ENCODE results near the gene SLC25A48.
A peak's percentile ranks its signal among the peaks of the same experiment; 100 is the strongest.

SLC25A48 gene, protein sequence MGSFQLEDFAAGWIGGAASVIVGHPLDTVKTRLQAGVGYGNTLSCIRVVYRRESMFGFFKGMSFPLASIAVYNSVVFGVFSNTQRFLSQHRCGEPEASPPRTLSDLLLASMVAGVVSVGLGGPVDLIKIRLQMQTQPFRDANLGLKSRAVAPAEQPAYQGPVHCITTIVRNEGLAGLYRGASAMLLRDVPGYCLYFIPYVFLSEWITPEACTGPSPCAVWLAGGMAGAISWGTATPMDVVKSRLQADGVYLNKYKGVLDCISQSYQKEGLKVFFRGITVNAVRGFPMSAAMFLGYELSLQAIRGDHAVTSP

DNA sequence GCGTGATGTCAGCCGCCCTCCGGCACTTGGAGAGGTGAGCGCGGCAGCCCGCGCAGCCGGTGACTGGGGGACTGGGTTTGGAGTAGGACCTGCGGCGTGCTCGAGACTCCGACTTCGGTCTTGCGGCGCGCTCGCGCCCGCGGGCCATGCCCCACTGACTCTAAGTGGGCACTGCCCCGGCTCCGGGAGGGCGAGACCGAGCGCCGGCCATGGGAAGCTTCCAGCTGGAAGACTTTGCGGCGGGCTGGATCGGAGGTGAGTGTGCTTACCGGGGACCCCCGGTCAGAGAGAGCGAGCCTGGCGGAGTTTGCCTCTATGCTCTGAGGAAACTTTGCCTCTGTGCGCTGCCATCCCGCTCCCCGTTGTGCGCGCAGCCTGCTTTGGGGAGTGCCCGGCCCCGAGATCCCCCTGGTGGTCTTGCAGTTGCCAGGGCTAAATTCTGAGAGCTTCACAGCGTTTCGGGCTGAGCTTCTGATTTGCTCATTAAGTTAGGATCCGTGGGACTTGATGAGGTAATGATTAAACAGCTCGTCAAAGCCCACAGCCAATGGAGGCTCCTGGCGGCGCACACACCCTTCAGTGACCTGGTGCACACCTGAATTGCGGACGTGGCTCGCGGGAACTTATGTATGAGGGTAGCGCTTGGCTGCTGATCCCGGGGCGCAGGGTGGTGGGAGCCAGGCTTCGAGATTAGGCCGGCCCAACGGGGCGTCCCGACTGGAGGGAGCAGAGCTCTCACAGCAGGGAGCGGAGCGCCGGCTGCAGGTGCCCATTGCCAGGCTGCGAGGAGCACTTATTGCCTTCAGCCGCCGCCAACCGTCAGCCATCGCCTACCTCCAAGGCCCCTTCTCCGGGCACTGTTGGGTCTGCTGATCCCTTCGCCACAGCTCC lies at the start of gene SLC25A48:
SLC25A48 (plus strand) TSS at position 25 of the 891 bp plus-strand sequence; CDS start at position 210, 185 bp downstream.
- peak; percentile 41 for DNase-seq

DNA sequence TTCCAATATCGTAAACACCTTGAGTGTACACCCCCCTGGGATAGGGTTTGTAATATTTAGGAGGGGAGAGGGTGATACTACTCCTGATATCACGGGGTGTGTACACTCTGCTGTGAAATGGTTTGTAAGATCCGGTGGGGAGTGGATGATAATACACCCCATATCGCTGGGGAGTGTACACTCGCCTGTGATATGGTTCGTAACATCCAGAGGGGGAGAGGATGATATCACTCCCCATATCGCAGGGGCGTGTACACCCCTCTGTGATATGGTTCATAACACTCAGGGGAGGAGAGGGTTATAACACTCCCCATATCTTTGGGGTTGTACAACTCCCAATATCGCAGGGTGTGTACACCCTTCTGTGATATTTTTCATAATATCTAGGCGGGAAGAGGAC lies 33.8 kb upstream of the SLC25A48 start:
- no peak for DNase-seq

DNA sequence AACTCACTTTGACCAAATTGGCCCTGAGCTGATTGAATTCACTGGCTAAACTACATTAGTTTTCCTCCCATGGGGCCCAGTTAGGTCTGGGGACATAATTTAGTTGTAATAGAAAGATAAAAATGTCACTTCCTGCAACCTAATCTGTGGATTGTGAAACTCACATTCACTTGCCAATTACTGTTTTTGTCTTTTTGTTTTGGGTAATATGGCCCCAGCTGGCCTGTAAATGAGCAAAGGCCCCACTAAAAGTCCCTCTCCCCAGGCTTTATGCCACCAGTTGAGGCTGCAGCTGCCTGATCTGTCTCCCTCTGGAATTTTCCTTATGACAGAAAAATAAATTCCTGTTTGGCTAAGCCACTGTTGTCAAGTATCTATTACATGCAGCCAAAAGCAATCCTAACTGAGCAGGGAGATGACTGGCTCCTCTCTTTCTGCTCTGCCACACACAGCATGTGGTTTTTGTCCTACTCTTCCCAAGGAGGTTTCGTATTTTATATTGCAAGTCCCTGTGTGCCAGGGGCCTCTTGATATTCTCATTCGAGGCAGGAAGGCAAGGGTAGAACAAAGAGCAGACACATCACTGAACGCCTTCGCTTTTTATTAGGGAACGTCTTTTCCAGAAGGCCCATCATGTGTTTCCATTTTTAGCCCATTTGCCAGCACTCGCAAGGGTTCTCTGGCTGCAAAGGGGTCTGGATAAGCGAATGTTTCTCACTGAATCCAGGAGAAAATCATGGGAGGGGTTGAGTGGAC lies 24.1 kb upstream of the SLC25A48 start:
- DNase-seq, result peak; percentile 57

DNA sequence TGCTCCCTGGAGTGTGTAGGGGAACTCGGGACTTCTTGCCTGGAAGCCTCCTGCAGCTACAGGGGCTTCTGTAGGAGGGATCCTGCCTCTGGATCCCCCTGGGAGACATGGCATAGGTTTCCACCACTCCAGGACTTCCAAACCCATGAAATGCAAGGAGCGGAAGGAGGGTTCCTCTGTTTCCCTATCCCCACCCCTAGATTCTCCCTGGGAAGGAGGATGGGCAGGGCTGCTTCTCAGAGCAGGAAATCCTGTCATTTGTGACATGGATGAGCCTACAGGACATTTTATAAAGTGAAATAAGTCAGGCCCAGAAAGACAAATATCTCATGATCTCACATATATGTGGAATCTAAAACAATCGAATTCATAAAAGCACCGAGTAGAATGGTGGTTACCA lies 23.5 kb upstream of the SLC25A48 start:
- no peak for DNase-seq

DNA sequence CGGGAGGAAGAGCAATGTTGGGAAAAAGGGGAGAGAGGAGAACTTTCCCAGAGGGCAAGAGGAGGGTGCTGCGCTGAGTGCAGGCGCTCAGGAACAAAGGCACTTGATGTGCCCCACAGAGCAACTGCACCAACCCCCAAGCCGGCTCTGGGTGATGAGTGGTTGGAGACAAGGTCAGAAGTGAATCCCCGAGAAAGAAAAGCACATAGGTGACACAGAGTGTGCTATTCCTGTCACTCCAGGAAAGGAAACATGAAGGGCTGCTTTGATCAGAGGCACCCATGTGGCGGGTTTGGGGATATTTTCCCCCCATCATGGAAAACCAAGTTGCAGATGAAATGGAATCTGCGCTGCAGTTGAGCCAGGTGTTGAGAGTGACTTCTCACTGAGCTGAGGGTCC lies 20.7 kb upstream of the SLC25A48 start:
- no peak for DNase-seq

DNA sequence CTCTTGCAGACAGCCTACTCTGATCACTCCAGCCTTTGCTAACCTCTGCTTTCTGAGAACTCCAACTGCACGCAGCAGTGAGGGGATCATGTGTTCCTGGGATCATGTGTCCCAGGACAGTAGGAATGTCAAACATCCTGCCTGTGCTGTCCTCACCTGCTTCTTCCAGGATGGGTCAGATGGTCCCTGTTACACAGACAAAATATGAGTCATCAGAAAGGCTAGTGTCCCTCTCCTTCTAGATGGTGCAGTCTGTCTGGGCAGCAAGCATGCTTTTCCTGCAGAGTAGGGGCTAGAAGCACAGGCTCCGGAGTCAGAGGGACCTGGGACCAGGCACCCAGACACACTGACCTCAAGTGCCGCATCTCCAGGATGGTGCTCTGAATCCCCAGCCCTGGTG lies 20.1 kb upstream of the SLC25A48 start:
- DNase-seq, result no peak

DNA sequence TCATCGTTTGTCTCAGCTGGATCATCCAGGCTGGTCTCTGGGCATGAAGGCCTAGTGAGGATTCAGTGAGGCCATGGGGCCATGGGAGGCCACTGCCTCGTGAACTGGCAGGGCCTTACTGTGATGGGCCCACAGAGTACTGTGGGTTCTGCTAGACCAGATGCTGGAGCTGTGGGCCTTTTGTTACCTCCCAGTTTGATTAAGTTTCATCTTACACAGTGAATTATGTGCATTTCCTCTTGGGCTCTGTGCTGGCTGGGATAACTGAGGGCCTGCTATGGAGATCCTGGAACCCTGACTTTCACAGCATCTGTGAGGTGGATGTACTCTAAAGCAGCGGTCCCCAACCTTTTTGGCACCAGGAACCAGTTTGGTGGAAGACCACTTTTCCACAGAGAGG lies 19.7 kb upstream of the SLC25A48 start:
- no peak for DNase-seq

DNA sequence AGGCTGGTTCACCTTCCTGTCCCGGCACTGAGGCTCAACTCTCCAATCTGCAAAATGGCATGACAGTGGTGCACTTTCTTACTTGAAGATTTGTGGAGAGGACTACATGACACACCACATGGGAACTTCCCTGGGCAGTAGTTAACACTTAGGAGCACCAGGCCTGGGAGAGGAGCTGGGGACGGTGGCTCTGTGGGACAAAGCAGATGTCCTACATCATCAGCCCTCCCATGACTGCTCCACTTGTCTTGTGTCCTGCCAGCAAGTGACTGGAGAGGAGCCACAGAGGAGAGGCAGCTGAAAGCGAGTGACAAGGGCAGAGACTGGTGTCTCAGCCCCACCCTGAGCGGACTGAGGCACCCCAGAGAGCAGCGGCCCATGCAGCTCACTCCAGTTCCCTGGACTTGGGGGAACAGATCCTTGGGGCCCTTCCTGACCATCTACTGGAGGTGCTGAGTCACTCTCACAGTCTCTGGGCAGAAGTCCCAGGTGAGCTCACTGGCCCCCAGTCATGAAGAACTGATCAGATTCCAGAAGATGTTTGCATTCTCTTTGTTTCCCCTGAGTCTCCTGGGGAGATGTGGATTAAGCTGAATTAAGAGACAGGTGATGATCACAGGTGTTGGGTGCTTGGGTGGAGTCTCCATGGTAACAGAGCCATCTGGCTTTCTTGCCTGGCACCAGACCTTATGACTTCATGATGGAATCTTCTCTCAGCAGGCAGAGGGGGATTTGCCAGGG lies 13.2 kb upstream of the SLC25A48 start:
- peak; percentile 39 for DNase-seq

DNA sequence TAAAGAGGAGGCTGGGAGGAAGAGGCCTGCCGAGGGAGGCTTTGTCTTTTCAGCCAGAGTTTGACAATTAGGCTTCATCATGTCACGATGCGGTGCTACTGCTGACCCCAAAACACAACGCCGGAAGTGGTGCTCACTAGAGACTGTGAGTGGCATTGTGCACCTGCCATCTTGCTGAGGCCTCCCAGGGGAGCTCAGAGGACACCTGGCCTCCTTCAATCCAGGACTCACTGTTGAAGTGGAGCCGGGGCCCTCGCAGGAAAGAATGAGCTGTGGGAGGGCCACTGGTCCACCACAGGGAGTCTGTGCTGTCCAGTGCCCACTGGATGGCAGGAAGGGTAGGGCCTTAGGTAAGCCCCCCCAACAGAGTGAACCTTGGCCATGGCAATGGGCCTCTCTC lies 12.7 kb upstream of the SLC25A48 start:
- DNase-seq, result peak; percentile 39

DNA sequence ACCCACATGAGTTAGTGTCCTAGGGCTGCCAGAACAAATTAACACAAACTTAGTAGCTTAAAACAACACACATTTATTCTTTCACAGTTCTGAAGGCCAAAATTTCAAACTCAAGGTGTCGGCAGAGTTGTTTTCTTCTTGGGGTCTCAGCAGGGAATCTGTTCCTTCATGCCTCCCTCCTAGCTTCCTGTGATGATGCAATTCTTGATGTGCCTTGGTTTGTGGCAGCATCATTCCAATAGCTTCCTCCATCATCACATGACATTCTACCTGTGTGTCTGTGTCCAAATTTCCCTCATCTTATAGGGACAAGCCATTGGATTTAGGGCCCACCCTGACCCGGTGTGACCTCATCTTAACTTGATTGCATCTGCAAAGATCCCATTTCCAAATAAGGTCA lies 12.2 kb upstream of the SLC25A48 start:
- DNase-seq, result no peak

DNA sequence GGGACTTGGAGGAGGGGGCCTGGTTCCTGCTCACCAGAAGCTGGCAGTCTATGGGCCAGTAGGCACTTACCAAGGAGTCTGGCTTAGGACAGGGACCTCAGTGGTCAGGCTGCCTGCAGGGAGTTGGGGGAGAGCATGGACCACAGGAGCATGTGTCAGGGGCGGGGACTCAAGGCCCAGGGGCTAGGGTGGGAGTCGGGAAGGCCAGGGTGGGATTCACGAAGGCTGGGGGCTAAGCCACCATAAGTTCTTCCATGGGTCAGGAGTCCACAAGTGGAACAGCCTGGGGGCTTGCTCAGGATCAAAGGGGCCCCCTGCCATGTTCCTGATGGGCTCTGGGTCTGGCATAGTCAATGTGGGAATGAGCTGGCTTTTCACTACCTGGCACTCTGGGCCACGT lies 11.5 kb upstream of the SLC25A48 start:
- no peak for DNase-seq

DNA sequence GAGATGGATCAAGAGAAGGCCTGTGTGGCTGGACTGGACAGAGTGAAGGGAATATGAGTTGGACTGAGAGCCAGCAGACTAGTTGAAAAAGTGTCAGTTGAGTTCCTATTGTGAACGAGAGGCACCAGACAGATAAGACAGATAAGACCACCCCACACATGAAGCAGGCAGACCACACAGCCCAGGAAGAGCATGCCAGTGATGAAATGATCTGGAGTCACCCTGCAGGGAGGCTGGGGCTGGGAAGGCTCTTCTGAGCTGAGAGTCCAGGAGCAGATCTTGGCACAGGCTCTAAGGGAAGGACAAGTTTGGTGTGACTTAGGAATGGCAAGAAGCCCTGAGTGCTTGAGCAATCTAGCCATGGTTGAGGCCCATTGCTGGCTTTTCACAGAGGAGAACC lies 10.6 kb upstream of the SLC25A48 start:
- DNase-seq, result no peak

DNA sequence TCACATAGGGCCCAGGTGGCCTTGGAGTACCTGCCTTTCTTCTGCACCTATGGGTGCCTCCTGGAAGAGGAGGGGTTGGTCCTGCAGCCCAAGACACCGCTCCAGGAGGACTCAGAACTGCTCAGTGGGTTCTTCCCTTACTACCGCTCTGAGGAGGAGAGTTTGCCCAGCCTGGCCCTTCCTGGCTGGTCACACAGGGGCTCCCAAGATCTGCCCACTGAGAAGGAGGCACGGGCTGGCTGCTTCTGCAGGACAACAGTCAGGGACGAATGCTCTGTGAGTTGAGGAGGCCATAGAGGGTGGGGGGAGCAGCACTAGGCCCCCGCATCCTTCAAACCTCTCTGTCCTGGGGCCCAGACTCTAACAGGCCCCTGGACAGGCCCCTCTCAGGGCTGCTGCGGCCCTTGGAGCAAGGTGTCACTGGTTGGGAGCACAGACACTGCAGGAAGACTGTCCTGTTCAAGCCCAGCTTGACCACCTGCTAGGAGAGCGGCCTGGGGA lies 9.9 kb upstream of the SLC25A48 start:
- DNase-seq, result no peak

DNA sequence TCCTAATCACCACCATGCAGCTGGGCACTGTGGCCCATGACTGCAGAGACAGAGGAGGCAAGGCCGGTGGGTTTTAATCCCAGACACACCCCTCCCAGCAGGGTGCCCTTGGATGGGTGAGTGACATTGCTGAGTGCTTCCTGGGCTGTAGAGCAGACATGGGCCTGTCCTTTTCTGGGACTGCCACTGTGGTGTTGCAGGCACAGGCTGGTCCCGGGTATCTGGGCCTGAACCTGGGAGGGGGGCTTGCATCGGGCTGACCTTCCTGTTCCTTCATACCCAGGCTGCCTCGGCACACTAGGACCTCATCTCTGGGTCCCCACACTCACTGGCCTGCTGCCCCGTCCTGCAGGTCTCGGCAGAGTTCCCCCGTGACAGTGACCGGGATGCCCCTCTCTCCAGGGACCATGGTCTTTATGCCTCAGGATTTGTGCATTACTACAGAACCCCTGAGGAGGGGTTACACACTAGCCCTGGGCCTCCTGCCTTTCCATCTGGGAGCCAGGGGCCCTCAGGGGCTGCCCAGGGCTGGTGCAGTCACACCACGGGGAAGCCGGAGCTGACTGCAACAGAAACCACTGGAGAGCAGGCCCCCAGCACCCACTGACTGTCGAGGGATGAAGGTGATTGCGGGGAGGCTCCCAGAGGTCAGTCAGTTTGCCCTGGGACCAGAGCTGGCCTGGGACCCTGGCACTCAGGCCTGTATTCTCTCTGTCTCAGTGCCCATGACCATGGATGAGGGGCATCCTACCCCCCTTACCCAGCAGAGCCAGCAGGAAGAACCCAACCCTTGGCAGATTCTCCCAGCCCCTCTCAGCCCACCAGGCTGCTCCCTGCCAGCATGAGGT lies 8.9 kb upstream of the SLC25A48 start:
- DNase-seq, result no peak

DNA sequence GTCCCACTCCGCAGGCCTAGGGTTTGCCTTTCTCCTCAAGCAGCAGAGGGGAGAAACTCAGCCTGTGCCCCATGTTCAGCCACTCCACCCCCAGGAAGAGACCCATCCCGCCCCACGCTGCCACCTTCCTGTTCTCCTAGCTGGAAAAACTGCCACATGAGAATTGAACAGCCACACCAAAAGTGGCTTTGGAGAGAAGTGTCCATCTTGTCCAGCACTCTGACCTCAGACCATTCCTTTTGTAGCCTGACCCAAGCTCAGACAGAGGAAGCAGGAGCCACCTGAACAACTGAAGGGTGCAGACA lies 8.3 kb upstream of the SLC25A48 start:
- no peak for DNase-seq

DNA sequence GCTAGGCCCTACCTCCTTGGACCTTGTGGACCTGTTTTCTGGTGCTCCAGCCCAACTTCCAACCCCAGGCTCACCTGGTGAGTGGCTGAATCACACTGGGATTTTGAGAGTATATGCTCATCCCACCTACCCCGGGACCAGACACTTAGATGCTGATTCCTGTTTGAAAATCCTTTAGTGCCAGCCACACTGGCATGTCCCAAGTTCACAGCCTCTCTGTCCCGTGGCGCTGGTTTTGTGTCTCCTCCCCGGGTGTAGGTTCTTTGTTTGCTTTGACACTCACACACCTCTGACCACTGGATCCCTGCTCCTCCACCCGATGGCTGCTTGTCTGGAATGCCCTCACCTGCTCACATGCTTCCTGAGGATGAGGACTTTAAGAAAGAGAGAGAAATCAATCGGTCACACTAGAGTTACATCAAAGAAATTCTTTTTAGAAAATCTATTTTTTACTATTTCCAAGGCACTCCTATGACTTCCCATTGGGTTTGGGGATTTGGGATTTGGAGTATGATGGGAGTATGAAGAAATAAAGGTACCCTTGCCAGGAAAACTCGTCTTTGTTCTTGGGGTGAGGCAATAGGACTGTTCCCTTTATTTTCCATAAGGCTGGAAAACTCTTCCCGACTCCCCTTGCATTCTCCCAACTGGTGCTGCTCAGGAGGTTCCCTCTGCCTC lies 7.3 kb upstream of the SLC25A48 start:
- no peak for DNase-seq

DNA sequence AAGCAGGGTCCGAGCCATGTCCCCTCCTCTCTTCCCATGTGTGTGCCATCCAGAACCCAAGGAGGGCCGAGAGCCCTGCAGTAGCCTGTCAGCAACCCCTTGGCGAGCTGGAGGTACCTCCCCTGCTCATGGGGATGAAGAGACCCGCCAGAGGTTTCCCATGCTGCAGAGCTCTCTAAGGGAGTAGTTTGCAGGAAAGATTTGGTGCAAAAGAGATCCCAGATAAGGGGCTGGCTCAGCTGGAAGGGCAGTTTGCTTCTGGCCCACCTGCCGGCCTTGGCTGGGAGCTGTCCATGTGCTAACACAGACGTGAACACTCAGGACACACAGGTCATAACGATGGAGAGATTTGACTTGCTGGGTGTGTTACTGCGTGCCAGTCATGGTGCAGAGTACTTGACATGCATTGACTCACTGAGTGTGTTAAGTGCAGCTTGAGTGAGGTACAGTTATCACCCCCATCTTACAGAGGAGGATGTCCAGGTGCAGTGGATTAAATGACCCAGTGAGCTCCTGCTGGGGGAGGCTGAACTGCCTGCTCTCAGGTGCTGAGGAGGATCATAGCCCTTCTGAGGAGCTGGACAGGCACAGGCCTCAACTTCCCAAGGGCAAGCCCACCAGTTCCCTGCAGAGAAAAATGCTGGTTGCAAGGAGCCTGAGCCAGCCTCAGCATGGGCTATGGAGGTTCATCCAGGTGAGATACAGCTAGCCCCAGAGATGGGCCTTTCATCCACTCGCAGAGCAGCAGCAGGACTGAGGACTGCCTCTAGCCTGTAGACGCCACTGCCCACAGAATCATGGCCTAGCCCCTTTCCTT lies 6.3 kb upstream of the SLC25A48 start:
- DNase-seq, result no peak

DNA sequence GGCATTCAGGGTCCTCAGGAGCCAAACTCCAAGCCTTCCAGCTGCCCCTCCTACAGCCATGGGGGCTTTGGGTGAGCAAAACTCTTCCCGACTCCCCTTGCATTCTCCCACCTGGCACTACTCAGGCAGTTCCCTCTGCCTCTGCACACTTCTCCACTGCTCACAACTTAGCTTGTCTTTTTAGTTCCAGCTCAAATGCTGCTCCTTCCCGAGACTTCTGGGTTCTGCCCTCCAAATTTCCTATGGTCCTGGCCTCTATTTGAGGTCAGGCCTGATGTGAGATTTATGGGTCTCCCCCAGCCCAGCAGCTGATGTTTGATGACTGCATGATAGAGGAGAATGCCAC lies 5.7 kb upstream of the SLC25A48 start:
- no peak for DNase-seq

DNA sequence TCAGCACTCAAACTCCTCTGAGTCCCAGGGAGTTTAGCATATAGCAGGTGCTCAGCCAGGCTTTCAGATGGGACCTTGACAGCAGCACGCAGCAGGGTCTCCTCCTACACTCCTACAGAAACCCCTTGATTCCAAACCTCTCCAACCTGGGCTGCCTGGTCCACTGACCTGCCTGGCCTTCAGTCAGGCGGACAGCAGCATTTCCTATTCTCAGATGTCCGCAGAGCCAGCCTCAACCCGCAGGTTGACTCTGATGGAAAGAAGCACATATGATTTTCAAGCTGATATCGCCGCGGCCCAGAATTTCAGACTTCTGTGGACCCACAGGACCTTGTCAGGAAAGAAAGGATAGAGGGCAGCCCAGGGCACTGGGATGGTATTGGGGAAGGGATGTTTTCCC lies 5.3 kb upstream of the SLC25A48 start:
- DNase-seq, result no peak

DNA sequence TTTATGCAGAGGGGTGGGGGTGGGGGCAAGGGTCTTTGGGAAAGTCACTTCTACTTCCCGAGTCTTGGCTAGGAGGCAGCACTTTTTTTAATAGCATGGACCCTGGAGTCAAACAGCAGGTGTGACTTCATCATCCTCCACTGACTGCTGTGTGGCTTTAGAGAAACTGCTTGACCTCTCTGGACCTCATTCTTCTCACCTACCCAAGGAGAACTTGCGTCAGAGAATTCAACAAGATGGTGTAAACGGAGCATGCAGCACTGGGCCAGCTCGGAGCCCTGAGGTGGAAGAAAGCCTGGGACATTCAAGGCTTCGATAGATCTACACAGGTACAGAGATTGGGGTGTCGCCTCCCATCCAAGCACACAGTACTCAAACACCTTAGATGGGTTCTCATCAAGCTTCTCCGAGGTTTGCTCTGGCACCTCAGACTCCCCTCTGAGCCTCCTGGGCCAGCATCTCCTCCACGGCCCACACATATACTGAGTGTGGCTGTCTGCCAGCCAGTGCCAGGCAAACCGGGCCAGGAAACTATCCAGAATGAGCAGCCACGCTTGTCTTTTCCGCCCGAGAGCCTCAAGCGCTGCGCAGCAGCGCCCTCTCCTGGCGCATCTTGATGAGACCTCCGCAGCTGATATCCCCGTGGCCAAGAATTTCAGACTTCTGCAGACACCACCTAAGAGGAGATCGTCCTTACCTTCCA lies 4.6 kb upstream of the SLC25A48 start:
- peak; percentile 53 for DNase-seq
